ENCODE data around the gene DNAJC2.
"Not testable (repeated sequence)": the region's sequence is repeated elsewhere in the genome, so short reads cannot be mapped to it uniquely, and the experiment has no call there.

The DNAJC2 gene

DNA sequence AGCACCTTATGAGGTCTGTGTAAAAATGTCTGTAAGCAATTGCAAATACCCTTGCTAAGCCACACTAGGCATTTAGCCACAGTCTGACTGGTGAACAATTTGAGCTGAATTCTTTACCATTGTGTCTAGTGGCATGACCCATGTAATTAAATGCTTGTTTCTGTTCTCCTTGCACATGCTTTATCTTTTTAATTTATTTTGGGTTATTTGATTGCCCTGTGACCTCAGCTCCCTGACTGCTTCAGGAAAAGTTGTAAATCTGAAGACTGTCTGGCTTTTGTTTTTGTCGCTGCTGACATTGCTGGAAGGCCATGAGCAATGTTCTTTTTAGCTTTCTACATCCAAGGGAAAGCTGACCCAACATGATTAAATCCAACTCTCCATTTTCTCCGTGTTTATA lies 78.3 kb downstream of the DNAJC2 start:
- not testable (repeated sequence) for DNase-seq (ENCODE audit: low spot score)

- DNase-seq (ENCODE audit: low spot score): not testable (repeated sequence)
Observed at GRCh38 chr7:103264054-103264453, 80.5 kb downstream of the DNAJC2 start.
